ENCODE data around the gene ESYT1. TPM values are rescaled to one million over a fixed set of nuclear protein-coding genes. Genes with fewer than 3 reads are reported as not detected.

Gene ESYT1
- total RNA-seq, 1 donor from 2014 or later: 75.3 TPM

GRCh38 chr12:56104109-56104814 is 23.8 kb upstream of the ESYT1 start, which contains the start of gene PA2G4:
PA2G4 (plus strand) TSS chr12:56104559; CDS start chr12:56104738, 179 bp downstream.
- H3K79me2 ChIP-seq (ENCODE audit: low read depth): peaks cover 46% of the 10 kb centered on the region
- no peaks in the 10 kb centered on the region for H3K27me3 ChIP-seq
- peak within 1 kb of the TSS; percentile 89 for H3K9ac ChIP-seq
- Mint-ChIP-seq H3K27me3 (ENCODE audit: insufficient read depth, low read depth) (peaks cover 2% of the 10 kb centered on the region), H3K27ac (peak within 1 kb of the TSS; percentile 99), H3K9me3 (no peaks in the 10 kb centered on the region), H3K4me1 (peaks cover 24% of the 10 kb centered on the region), H3K4me3 (peak within 1 kb of the TSS; percentile 93), H3K36me3 (peaks cover 9% of the 10 kb centered on the region)
- no peak for TF ChIP-seq CTCF (IDR thresholded peaks at IDR 0.05)
- no peak for TF ChIP-seq EZH2phosphoT487 (IDR thresholded peaks at IDR 0.05)
- no peak for TF ChIP-seq EZH2 (IDR thresholded peaks at IDR 0.05)
- peaks cover 11% of the 10 kb centered on the region for H3K4me1 ChIP-seq
- no peaks in the 10 kb centered on the region for H3K9me3 ChIP-seq (ENCODE audit: low read depth)
- H3K4me2 ChIP-seq: peak within 1 kb of the TSS; percentile 97
- peak within 1 kb of the TSS; percentile 83 for H3K4me3 ChIP-seq
- H3K36me3 ChIP-seq: peaks cover 12% of the 10 kb centered on the region
- peak; percentile 100 for DNase-seq (ENCODE audit: low spot score)
- H4K20me1 ChIP-seq (ENCODE audit: low read depth): peaks cover 30% of the 10 kb centered on the region
- peak within 1 kb of the TSS; percentile 74 for H2AFZ ChIP-seq (replicated peaks)
- peak within 1 kb of the TSS; percentile 67 for H3K27ac ChIP-seq
- H3F3A ChIP-seq (ENCODE audit: low read depth): peaks cover 18% of the 10 kb centered on the region

DNA sequence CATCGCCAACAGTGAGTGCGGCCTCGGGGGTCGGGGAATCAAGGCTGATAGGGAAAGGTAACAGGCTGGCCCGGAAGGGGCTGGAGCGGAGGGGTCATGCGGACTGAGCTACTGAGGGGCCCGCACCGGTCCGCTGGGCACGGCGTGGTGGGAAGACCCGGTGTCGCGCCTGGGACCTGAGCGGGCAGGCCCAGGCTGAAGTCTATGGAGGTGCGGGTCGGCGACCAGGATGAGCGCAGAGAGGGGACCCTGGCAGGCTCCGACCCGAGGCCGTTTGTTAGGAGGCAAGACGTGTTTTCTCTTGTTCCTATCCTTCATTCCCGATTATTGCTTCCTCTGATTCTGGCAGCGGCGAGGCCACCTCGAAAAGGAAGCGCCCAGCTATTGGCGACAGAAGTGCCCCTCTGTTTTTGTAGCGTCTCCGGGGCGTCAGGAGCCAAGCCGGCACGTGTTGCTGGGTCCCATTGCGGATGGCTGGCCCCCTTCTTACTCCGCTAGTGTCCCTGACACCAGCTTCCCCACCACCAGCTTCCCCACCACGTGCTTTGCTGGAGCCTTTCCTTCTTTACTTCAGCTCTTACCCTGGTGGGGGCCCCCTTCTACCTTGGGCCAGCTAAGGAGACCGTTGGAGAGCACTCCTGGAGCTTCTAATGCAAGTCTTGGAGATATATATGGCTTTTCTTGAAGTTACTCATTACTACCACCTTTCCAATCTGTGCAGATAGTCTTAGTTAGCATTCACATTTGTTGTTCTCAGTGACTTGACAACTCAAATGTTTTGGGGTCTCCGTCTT is 23.1 kb upstream of the ESYT1 start:
- Histone ChIP-seq H3K36me3 (peaks cover 16% of the 10 kb centered on the region), H3K4me3 (peak overlapping the region; percentile 83), H3F3A (ENCODE audit: low read depth) (peaks cover 22% of the 10 kb centered on the region), H3K79me2 (ENCODE audit: low read depth) (peaks cover 46% of the 10 kb centered on the region), H3K4me2 (peak overlapping the region; percentile 97), H4K20me1 (ENCODE audit: low read depth) (peaks cover 30% of the 10 kb centered on the region), H3K9me3 (ENCODE audit: low read depth) (no peaks in the 10 kb centered on the region), H3K27me3 (no peaks in the 10 kb centered on the region), H3K27ac (peak overlapping the region; percentile 67), H2AFZ (replicated peaks) (peak overlapping the region; percentile 74), H3K9ac (peak overlapping the region; percentile 89), H3K4me1 (peaks cover 11% of the 10 kb centered on the region)
- no peak for TF ChIP-seq EZH2 (IDR thresholded peaks at IDR 0.05)
- TF ChIP-seq CTCF (IDR thresholded peaks at IDR 0.05): no peak
- TF ChIP-seq EZH2phosphoT487 (IDR thresholded peaks at IDR 0.05): no peak
- H3K27me3 Mint-ChIP-seq (ENCODE audit: insufficient read depth, low read depth): peaks cover 2% of the 10 kb centered on the region
- no peaks in the 10 kb centered on the region for H3K9me3 Mint-ChIP-seq
- H3K27ac Mint-ChIP-seq: peak overlapping the region; percentile 99
- H3K4me1 Mint-ChIP-seq: peaks cover 24% of the 10 kb centered on the region
- H3K36me3 Mint-ChIP-seq: peaks cover 12% of the 10 kb centered on the region
- DNase-seq (ENCODE audit: low spot score): no peak
- H3K4me3 Mint-ChIP-seq: peak overlapping the region; percentile 93

DNA sequence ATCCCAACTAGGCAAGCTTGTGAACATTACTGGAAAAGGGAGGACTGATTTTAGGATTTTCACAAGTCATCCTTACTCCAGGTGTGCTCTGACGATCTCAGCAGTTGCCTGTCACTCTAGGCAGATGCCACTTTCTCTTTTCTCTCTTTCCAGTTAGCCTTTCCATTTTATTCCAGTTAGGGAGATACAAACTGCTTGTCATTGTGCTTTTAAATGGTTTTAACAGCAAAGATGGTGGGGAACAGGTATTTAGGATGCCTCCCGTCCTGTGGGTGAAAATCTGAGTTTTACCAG is 22.5 kb upstream of the ESYT1 start:
- H3K4me1 ChIP-seq: peaks cover 11% of the 10 kb centered on the region
- H3K36me3 ChIP-seq: peaks cover 16% of the 10 kb centered on the region
- H4K20me1 ChIP-seq (ENCODE audit: low read depth): peaks cover 30% of the 10 kb centered on the region
- peak overlapping the region; percentile 83 for H3K4me3 ChIP-seq
- no peak overlapping the region for H3K27ac ChIP-seq
- TF ChIP-seq EZH2phosphoT487 (IDR thresholded peaks at IDR 0.05) (no peak), EZH2 (IDR thresholded peaks at IDR 0.05) (no peak), CTCF (IDR thresholded peaks at IDR 0.05) (no peak)
- H3K9me3 Mint-ChIP-seq: no peaks in the 10 kb centered on the region
- peaks cover 2% of the 10 kb centered on the region for H3K27me3 Mint-ChIP-seq (ENCODE audit: insufficient read depth, low read depth)
- peaks cover 46% of the 10 kb centered on the region for H3K79me2 ChIP-seq (ENCODE audit: low read depth)
- H3K4me2 ChIP-seq: peak overlapping the region; percentile 97
- no peak overlapping the region for H3K27ac Mint-ChIP-seq
- peak overlapping the region; percentile 89 for H3K9ac ChIP-seq
- H3K36me3 Mint-ChIP-seq: peaks cover 16% of the 10 kb centered on the region
- H3K9me3 ChIP-seq (ENCODE audit: low read depth): no peaks in the 10 kb centered on the region
- H3K4me1 Mint-ChIP-seq: peaks cover 24% of the 10 kb centered on the region
- no peak for DNase-seq (ENCODE audit: low spot score)
- H3F3A ChIP-seq (ENCODE audit: low read depth): peaks cover 22% of the 10 kb centered on the region
- H2AFZ ChIP-seq (replicated peaks): no peak overlapping the region
- H3K27me3 ChIP-seq: no peaks in the 10 kb centered on the region
- H3K4me3 Mint-ChIP-seq: peak overlapping the region; percentile 93

All from neural progenitor cell (in vitro differentiated cells).